Activated T-cell treated with anti-CD3 and anti-CD28 coated beads, Interleukin-2, amount 50 U/mL, for 1 hour (primary cell): ENCODE results near the gene RGCC.
A peak's percentile ranks its signal among the peaks of the same experiment; 100 is the strongest.
"Not testable (repeated sequence)": the region's sequence is repeated elsewhere in the genome, so short reads cannot be mapped to it uniquely, and the experiment has no call there.

ENCODE experiments used
- DNase-seq: peaks from one replicate; pipeline ENCODE4 v3.0.0-alpha.2; 2020

Gene RGCC

GRCh38 chr13:41456768-41457588 is at the start of gene RGCC:
Gene RGCC, plus strand, starts transcription at chr13:41457550. Its CDS starts 158 bp downstream, at chr13:41457708.
- DNase-seq = peak; percentile 99

- no peak for DNase-seq
These were observed 49.2 kb upstream of the RGCC start for GRCh38 chr13:41408121-41408520.

- no peak for DNase-seq
These were observed 48.6 kb upstream of the RGCC start for GRCh38 chr13:41408746-41409145.

- DNase-seq = no peak
These were observed 47.7 kb upstream of the RGCC start for GRCh38 chr13:41409611-41410010.

- DNase-seq = no peak
These were observed 46.3 kb upstream of the RGCC start for GRCh38 chr13:41411060-41411459.

- no peak for DNase-seq
These were observed 45.8 kb upstream of the RGCC start for GRCh38 chr13:41411522-41411921.

- no peak for DNase-seq
These were observed 43.5 kb upstream of the RGCC start for GRCh38 chr13:41413872-41414271.

- no peak for DNase-seq
These were observed 41.1 kb upstream of the RGCC start for GRCh38 chr13:41416276-41416675.

- no peak for DNase-seq
These were observed 39.3 kb upstream of the RGCC start for GRCh38 chr13:41418027-41418426.

GRCh38 chr13:41418731-41419130 is 38.6 kb upstream of the RGCC start:
- DNase-seq = no peak

GRCh38 chr13:41419206-41419605 is 38.1 kb upstream of the RGCC start:
- no peak for DNase-seq

GRCh38 chr13:41420146-41420545 is 37.2 kb upstream of the RGCC start:
- DNase-seq = no peak

GRCh38 chr13:41421330-41421729 is 36.0 kb upstream of the RGCC start:
- DNase-seq = not testable (repeated sequence)

GRCh38 chr13:41421983-41422382 is 35.4 kb upstream of the RGCC start:
- not testable (repeated sequence) for DNase-seq

- DNase-seq = not testable (repeated sequence)
These were observed 34.1 kb upstream of the RGCC start for GRCh38 chr13:41423259-41423658.

GRCh38 chr13:41424675-41425074 is 32.7 kb upstream of the RGCC start:
- not testable (repeated sequence) for DNase-seq

GRCh38 chr13:41426047-41426446 is 31.3 kb upstream of the RGCC start:
- DNase-seq = no peak

- DNase-seq = no peak
These were observed 29.7 kb upstream of the RGCC start for GRCh38 chr13:41427666-41428065.

- DNase-seq = peak; percentile 65
These were observed 29.2 kb upstream of the RGCC start for GRCh38 chr13:41428155-41428554.

- DNase-seq = not testable (repeated sequence)
These were observed 23.3 kb upstream of the RGCC start for GRCh38 chr13:41434030-41434429.

- no peak for DNase-seq
These were observed 22.4 kb upstream of the RGCC start for GRCh38 chr13:41434831-41435520.

- DNase-seq = no peak
These were observed 13.4 kb upstream of the RGCC start for GRCh38 chr13:41443969-41444368.

GRCh38 chr13:41452462-41452861 is 4.9 kb upstream of the RGCC start:
- DNase-seq = no peak

GRCh38 chr13:41453620-41454019 is 3.7 kb upstream of the RGCC start:
- no peak for DNase-seq
